ENCODE results near the gene PPM1H. TPM values are rescaled to one million over a fixed set of nuclear protein-coding genes. Genes with fewer than 3 reads are reported as not detected.

PPM1H gene
- total RNA-seq, 4 donors from 2014 or later = 0.83 to 3.0 (median 2.3) TPM

DNA sequence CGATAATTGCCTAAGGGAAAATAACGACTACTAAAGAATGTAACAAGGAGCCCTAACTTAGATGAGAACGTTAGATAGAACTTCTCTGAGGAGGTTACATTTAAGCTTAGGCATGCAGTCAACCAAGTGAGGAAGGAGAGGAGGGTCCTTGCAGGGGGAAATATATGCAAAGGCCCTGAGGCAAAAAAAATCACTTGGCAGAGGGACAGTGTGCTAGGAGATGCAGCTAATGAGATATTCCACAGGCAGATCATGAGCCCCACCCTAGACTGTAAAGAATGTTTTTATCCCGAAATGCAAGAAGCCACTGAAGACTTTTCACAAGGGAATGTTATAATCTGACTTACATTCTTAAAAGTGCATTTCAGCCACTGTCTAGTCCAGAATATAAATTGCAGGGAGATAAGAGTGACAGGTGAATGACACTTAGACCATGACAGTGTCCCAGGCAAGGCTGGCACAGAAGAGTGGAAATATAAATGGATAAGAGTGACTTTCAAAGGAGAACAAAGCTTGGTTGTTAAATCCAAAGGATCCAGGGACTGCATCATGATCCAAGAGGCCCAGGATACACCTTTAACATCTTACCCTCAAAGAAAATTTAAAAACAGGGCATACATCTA, 61.0 kb downstream of the PPM1H start:
- Histone ChIP-seq H3K4me1 (no peaks in the 10 kb centered on the region), H3K9me3 (no peaks in the 10 kb centered on the region), H3K4me3 (no peak overlapping the region), H3K36me3 (no peaks in the 10 kb centered on the region), H3K27ac (replicated peaks in 1 of 4) (no peak overlapping the region), H3K27me3 (no peaks in the 10 kb centered on the region)
- TF ChIP-seq POLR2A (IDR thresholded peaks at IDR 0.05; ENCODE audit: low read depth) (no peak), EP300 (IDR thresholded peaks at IDR 0.05) (no peak), POLR2AphosphoS5 (IDR thresholded peaks at IDR 0.05) (no peak)
- TF ChIP-seq, protein P1, sequence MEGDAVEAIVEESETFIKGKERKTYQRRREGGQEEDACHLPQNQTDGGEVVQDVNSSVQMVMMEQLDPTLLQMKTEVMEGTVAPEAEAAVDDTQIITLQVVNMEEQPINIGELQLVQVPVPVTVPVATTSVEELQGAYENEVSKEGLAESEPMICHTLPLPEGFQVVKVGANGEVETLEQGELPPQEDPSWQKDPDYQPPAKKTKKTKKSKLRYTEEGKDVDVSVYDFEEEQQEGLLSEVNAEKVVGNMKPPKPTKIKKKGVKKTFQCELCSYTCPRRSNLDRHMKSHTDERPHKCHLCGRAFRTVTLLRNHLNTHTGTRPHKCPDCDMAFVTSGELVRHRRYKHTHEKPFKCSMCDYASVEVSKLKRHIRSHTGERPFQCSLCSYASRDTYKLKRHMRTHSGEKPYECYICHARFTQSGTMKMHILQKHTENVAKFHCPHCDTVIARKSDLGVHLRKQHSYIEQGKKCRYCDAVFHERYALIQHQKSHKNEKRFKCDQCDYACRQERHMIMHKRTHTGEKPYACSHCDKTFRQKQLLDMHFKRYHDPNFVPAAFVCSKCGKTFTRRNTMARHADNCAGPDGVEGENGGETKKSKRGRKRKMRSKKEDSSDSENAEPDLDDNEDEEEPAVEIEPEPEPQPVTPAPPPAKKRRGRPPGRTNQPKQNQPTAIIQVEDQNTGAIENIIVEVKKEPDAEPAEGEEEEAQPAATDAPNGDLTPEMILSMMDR (IDR thresholded peaks at IDR 0.05) = no peak
- 87% methylated on average over 4 of the region's 4 CpGs for WGBS
- no peak for DNase-seq (ENCODE audit: extremely low spot score)
- intact Hi-C loops (cut with DNase I) = no loop called here

DNA sequence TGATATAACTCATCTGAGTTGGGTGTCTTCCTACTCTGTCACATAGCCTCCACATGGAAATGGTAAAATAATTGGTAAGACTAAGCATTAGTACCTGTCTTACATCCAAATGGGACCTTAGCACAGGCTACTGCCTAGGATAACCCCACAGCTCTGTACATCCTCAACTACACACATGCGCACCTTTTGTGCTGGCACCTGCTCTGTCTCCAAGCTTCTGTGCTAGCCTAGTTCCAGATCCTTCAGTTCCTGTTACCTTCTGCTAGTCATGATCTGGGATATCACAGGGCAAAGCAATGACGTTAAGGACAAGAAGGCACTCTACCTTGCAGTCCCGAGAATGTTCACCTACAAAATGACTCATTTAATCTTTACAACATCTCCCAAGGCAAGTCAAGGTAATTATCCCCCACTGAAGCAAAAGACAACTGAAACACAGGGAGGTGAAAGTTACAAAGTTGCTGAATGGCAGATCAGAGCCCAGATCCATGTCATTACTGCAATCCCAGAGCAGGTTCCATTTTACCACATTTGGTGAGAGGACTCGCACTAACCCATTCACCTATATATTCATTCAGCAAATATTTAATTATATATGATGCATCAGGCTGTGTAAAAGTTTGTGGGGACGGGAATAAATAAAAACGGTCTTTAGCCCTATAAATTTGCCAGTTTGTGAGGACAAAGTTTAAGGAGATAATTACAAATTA, 61.7 kb downstream of the PPM1H start:
- DNase-seq (ENCODE audit: extremely low spot score) = no peak
- no peaks in the 10 kb centered on the region for H3K4me1 ChIP-seq
- TF ChIP-seq EP300 (IDR thresholded peaks at IDR 0.05) = no peak
- TF ChIP-seq POLR2AphosphoS5 (IDR thresholded peaks at IDR 0.05) = no peak
- no peak for TF ChIP-seq POLR2A (IDR thresholded peaks at IDR 0.05; ENCODE audit: low read depth)
- H3K4me3 ChIP-seq = no peak overlapping the region
- intact Hi-C loops (cut with DNase I) = no loop called here
- H3K27me3 ChIP-seq = no peaks in the 10 kb centered on the region
- no peak overlapping the region for H3K27ac ChIP-seq (replicated peaks in 1 of 4)
- 90% methylated on average over 6 of the region's 6 CpGs for WGBS
- H3K9me3 ChIP-seq = no peaks in the 10 kb centered on the region
- no peaks in the 10 kb centered on the region for H3K36me3 ChIP-seq

DNA sequence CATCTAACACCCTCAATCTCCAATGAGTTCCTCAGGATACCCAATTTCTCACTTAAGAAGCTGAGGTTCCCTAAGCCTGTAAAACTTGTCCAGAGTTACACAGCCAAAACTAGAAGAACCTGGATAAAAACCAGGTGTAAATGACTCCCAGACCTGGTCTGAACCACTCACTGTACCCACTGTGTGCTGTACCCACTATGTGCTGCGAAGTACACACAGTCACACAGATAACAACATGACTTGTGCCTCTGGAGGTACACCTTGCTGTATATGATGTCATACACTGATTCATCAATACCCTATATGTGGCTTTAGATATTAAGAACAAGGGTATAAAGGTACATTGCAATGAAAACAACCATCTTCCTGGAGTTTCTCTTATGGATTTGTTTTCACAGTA, 66.1 kb downstream of the PPM1H start:
- H3K4me3 ChIP-seq = no peak overlapping the region
- no peaks in the 10 kb centered on the region for H3K27me3 ChIP-seq
- intact Hi-C loops (cut with DNase I) = no loop called here
- H3K9me3 ChIP-seq = no peaks in the 10 kb centered on the region
- TF ChIP-seq, protein P1 (IDR thresholded peaks at IDR 0.05) = no peak
- TF ChIP-seq POLR2A (IDR thresholded peaks at IDR 0.05; ENCODE audit: low read depth) (no peak), POLR2AphosphoS5 (IDR thresholded peaks at IDR 0.05) (no peak), EP300 (IDR thresholded peaks at IDR 0.05) (no peak)
- DNase-seq (ENCODE audit: extremely low spot score) = no peak
- peaks cover 9 to 17% (median 13%) of the 10 kb centered on the region in 4 donors for H3K4me1 ChIP-seq
- no peak overlapping the region for H3K27ac ChIP-seq (replicated peaks in 1 of 4)
- 81% methylated on average over 1 of the region's 1 CpG for WGBS
- H3K36me3 ChIP-seq = no peaks in the 10 kb centered on the region

DNA sequence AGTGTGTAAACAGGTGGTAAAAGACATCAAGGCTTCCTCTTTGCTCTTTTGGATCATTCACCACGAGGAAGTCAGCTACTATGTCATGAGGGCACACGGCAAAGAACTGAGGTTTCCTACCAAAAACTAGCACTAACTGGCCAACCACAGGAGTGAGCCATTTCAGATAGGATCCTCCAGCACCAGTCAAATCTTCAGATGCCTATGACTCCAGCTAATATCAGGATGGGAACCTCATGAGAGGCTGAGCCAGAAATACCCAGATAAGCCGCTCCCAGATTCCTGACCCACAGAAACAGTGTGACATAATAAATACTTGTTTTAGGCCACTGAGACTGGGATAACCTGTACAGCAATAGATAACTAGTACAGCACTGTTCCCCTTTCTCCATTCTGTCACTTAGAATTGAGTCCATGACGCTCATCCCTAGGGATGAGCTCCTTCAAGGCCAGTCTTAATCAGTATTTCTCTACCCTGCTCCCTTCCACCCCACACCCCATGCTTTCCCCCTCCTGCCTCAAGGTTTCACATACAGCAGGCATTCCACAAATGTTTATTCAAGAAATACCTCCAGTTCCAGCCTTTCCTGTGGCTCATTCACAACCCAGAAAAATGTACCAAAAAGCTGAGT, 68.4 kb downstream of the PPM1H start:
- 60% methylated on average over 4 of the region's 4 CpGs for WGBS
- H3K36me3 ChIP-seq = no peaks in the 10 kb centered on the region
- no peaks in the 10 kb centered on the region for H3K9me3 ChIP-seq
- TF ChIP-seq POLR2A (IDR thresholded peaks at IDR 0.05; ENCODE audit: low read depth) (no peak), POLR2AphosphoS5 (IDR thresholded peaks at IDR 0.05) (no peak), EP300 (IDR thresholded peaks at IDR 0.05) (no peak)
- TF ChIP-seq, protein P1 (IDR thresholded peaks at IDR 0.05) = no peak
- no peak for DNase-seq (ENCODE audit: extremely low spot score)
- no peak overlapping the region for H3K4me3 ChIP-seq
- no peaks in the 10 kb centered on the region for H3K27me3 ChIP-seq
- intact Hi-C loops (cut with DNase I) = no loop called here
- peaks cover 9 to 17% (median 14%) of the 10 kb centered on the region in 4 donors for H3K4me1 ChIP-seq
- H3K27ac ChIP-seq (replicated peaks in 1 of 4) = peak overlapping the region in 1 of 4 donors; percentile 33

DNA sequence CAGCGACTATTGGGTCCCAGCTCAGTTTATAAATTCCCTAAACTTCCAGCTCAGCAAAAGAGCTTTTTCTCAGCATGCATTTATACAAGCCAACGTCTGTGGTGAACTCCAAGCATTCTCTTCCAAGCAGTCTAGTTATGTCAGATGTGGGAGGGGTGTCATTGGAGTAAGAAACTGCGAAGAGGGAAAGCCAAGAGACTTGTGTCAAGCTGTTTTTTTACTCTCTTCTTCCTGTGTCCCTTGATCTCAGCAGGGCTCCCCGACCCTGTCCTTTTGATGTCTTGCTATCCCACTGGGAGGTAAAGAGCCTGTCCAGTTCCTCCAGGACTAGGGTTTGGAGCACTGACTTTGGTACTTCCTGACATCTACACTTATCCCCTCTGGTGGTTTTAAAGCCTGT, 69.0 kb downstream of the PPM1H start:
- H3K9me3 ChIP-seq = no peaks in the 10 kb centered on the region
- no peak overlapping the region for H3K27ac ChIP-seq (replicated peaks in 1 of 4)
- no peak overlapping the region for H3K4me3 ChIP-seq
- no peaks in the 10 kb centered on the region for H3K27me3 ChIP-seq
- no peaks in the 10 kb centered on the region for H3K36me3 ChIP-seq
- 56% methylated on average over 4 of the region's 4 CpGs for WGBS
- intact Hi-C loops (cut with DNase I) = no loop called here
- no peak for DNase-seq (ENCODE audit: extremely low spot score)
- peaks cover 9 to 18% (median 14%) of the 10 kb centered on the region in 4 donors for H3K4me1 ChIP-seq
- TF ChIP-seq, protein P1 (IDR thresholded peaks at IDR 0.05) = no peak
- TF ChIP-seq POLR2AphosphoS5 (IDR thresholded peaks at IDR 0.05) = no peak
- TF ChIP-seq POLR2A (IDR thresholded peaks at IDR 0.05; ENCODE audit: low read depth) = no peak
- no peak for TF ChIP-seq EP300 (IDR thresholded peaks at IDR 0.05)
